GM21576 (cell line): ENCODE measurements around the gene TUBA3E.
"Not testable (repeated sequence)": the region's sequence is repeated elsewhere in the genome, so short reads cannot be mapped to it uniquely, and the experiment has no call there.

ENCODE experiments used
- ATAC-seq: cut with Tn5 transposase; IDR thresholded peaks from one replicate; pipeline ENCODE4 v1.9.1; 2021; ENCODE audit warnings: mild to moderate bottlenecking, moderate library complexity; ENCODE audit not compliant: unreplicated experiment

Gene TUBA3E

GRCh38 chr2:130150181-130151144 lies 47.8 kb downstream of the TUBA3E start:
- no peak for ATAC-seq

- ATAC-seq: not testable (repeated sequence)
These were observed 49.7 kb downstream of the TUBA3E start for GRCh38 chr2:130148515-130148914.

- ATAC-seq: peak; percentile 91
These were observed 53.2 kb downstream of the TUBA3E start, which contains the start of gene CCDC74B for GRCh38 chr2:130145006-130145414. CCDC74B (minus strand) TSS chr2:130145112; CDS start chr2:130144996, 116 bp downstream.

GRCh38 chr2:130143266-130144039 lies 54.8 kb downstream of the TUBA3E start:
- ATAC-seq: not testable (repeated sequence)

- ATAC-seq: not testable (repeated sequence)
These were observed 55.6 kb downstream of the TUBA3E start for GRCh38 chr2:130142396-130143265.
